ENCODE measurements around the gene PLA2G2A.
"Not testable (repeated sequence)": the region's sequence is repeated elsewhere in the genome, so short reads cannot be mapped to it uniquely, and the experiment has no call there.

PLA2G2A gene

GRCh38 chr1:19971664-19972063 is 7.8 kb downstream of the PLA2G2A start:
- no peak for DNase-seq

GRCh38 chr1:19969898-19970660 is 9.3 kb downstream of the PLA2G2A start:
- no peak for DNase-seq

GRCh38 chr1:19967808-19968207 is 11.6 kb downstream of the PLA2G2A start:
- DNase-seq: no peak

DNA sequence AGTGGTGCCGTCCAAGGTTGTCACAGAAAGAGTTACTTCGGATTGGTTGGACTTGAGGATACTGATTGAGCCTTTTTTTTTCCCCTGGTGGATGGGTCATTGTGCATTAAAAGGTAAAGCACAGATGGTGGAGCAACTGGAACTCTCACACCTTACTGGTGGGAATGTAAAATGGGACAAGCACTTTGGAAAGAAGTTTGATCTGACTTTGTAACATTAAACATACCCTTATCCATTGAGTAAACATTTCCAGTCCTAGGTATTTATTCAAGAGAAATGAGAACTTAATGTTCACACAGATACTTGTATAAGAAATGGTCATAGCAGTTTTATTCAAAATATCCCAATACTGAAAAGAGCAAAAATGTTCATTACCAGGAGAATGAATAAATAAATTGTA is 14.9 kb downstream of the PLA2G2A start:
- no peak for DNase-seq

- DNase-seq: no peak
Measured at GRCh38 chr1:19963636-19964035, 15.8 kb downstream of the PLA2G2A start.

GRCh38 chr1:19960591-19960990 is 18.8 kb downstream of the PLA2G2A start:
- DNase-seq: no peak

- DNase-seq: no peak
Measured at GRCh38 chr1:19957779-19958178, 21.6 kb downstream of the PLA2G2A start.

DNA sequence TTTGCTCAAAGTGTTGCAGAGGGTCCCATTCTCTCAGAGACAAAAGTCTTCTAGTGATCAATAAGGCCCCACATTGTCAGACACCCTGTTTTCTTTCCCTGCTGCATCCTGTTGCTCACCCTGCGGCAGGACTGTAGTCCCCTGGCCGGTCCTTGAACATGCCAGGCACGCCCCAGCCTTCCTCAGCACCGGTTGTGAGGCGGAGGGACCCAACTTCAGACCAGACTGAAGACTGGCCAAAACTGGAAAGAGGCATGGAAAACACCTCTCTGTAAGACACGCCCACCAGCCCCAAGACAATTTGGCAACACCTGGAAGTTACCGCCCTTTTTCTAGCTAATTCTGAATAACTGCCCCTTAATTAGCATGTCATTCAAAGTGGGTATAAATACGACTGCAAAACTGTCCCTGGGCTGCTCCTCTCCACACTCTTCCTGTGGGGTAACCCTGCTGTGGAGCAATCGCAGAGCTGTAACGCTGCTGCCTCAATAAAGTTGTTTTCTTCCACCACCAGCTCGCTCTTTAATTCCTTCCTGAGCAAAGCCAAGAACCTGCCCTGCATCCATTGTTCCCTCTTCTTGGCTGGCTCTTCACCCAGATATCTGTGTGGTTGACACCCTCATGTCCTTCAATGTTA is 23.8 kb downstream of the PLA2G2A start:
- no peak for DNase-seq

GRCh38 chr1:19954059-19954458 is 25.4 kb downstream of the PLA2G2A start:
- no peak for DNase-seq

DNA sequence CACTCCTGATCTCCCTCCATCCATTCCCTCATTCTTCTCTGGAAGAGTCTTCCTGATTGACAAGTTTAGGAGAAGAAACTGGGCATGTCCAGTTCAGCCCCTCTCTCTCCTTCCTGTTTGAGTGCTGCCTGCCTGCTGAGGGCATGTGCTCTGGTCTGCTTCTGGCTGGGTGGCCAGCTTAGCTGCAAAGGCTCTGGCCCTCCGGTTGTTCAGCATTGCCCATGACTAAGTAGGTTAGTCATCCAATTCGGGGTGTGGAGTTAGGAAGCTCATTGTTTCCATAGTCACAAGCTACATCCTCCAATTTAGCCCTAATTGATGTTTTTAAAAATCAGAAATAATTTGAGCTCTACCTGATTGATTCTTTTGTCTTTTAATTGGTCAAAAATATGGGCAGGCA is 30.4 kb downstream of the PLA2G2A start:
- DNase-seq: no peak

GRCh38 chr1:19946971-19947370 is 32.4 kb downstream of the PLA2G2A start:
- DNase-seq: no peak

- no peak for DNase-seq
Measured at GRCh38 chr1:19946331-19946751, 33.1 kb downstream of the PLA2G2A start.

DNA sequence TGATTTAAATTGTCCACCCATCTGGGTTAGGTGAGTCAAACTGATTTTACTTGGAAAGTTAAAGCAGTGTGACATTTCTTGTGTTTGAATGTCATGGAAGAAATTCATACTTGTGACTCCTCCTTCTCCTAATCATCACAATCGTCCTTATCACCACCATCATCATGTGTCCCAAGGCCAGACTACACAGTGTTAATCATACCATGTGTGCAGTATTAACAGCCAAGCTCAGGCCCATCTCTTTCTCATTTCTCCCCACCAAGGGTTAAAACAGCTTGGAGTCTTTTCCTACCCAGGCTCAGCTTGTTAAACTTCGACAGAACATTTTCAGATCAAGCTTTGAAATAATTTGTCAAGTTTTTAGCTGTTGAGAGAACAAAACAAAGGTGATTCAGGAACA is 33.5 kb downstream of the PLA2G2A start:
- DNase-seq: no peak

GRCh38 chr1:19942657-19943056 is 36.8 kb downstream of the PLA2G2A start:
- no peak for DNase-seq

GRCh38 chr1:19942088-19942487 is 37.3 kb downstream of the PLA2G2A start:
- DNase-seq: no peak

DNA sequence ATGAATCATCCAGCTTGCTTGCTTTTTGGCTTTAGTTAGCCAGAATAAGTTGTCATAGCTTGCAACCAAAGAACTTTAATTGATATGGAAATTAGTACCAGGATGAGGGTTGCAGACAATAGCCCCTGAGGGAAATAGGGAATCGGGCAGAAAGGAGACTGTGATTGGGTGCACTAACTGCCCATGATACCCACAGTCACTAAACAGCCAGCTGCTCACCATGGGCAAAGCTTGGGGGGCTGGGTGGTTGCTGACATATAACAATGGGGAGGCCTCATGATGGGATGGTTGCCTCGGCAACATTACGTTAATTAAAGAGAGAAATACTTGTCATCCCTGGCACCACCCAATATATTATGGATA is 38.2 kb downstream of the PLA2G2A start:
- DNase-seq: no peak

DNA sequence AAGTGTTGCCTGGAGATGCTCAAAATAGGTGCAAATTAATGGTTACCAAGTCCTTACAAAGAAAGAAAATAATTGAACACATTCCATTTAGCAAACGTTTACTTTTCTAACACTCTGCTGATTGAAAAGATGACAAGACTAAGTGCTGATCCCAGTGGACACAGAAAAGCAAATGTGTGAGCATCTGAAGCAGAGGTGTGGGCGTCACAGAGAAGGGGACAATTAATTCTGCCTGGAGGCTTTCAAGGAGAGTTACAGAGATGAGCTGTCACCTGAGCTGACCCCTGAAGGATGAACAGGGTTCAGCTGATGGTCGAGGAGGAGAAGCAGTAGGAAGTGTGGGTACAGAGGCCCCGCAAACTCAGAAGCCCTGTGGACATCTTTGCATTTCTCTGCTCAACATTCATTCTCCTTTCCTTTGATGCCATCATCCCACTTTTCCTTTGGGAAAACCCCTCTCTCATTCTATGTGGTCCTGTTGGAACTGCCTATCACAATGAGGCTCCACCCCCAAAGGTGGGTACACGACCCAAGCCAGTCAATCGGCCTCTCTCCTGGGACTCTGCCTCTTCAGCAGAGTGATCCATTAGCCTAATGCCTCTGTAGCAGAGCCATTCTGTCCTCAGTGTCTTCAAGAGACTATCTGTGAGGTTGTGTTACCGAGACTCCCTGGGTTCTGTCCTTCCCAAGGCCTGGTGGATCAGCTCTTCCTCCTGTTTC is 38.8 kb downstream of the PLA2G2A start:
- DNase-seq: no peak

DNA sequence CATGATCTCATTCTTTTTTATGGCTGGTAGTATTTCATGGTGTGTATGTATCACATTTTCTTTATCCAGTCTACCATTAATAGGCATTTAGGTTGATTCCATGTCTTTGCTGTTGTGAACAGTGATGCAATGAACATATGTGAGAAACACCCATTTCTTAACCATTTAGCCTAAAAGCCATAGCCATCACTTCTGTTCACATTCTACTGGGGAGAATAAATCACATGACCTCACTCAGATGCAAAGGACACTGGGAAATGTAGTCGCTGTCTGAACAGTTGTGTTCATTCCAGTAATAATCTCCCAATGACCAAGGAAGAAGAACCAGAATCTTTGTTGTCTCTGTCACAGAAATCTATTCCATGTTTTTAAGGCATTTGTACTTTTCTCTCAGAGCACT is 40.9 kb downstream of the PLA2G2A start:
- DNase-seq: no peak

GRCh38 chr1:19936061-19936750 is 43.2 kb downstream of the PLA2G2A start:
- no peak for DNase-seq

GRCh38 chr1:19934336-19934735 is 45.1 kb downstream of the PLA2G2A start:
- DNase-seq: no peak

DNA sequence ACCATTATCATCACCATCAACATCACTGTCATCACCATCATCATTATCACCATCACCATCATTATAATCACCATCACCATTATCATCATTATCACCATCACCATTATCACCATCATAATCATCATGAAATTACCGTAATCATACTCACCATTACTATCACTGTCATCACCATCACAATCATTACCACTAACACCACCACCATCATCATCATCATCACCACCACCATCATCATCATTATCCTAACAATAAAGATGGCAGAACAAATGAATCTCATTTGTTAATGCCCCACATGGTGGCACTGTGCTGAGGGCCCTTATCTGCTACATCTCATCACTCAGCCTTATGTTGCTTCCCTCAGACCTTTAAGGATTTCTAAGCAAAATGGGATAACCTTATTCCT is 46.6 kb downstream of the PLA2G2A start:
- DNase-seq: no peak

DNA sequence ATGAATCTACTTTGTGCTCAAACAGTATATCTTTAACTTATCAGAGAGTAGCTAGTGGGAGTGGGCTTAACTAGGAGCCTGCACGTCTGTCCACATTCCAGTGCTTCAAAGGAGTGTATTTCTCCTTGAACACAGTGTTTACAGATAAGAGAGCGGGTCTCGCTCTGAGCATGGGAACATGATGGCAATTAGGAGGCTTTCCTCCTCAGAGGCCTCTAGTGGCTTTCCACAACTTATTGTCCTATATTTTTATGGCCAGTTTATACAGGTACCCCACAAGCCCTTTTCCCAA is 52.3 kb downstream of the PLA2G2A start:
- not testable (repeated sequence) for DNase-seq

DNA sequence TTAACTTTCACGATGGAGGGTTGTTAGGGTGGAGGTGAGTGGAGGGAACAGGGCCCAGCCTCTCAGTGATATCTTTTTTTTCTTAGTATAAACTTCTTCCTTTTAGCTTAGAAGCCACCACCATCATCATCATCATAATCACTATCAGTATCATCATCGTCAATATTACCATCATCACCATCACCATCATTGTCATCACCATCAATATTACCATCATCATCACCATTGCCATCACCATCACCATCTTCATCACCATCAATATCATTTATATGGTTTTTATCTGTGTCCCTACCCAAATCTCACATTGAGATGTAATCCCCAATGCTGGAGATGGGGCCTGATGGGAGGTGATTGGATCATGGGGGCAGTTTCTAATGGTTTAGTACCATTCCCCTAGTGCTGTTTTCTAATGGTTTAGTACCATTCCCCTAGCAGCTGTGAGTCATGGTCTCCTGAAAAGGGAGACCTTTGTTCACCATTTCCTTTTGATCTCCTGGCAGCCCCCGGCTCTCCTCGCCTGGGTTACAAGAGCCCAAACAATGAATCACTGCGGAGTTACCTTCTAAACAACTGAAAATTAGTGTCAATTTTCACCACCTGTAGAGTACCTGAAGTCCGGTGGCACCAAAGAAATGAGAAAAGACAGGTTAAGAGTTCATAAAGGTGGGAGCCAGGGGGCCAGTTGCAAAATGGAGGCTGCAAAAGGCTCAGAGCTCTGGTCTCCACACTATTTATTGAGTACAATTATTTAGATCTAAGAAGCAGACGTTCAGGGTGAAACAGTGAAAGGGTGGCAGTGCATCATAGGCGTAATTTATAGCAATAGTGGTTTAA is 52.9 kb downstream of the PLA2G2A start:
- no peak for DNase-seq
